Measurements from ENCODE around the gene IFT122.
"Not testable (repeated sequence)": the region's sequence is repeated elsewhere in the genome, so short reads cannot be mapped to it uniquely, and the experiment has no call there.

The IFT122 gene

GRCh38 chr3:129475863-129476262 is 35.8 kb downstream of the IFT122 start:
- H3K4me1 ChIP-seq (ENCODE audit: insufficient read depth, low read length) = peaks cover 4% of the 10 kb centered on the region
- no peaks in the 10 kb centered on the region for H3K27me3 ChIP-seq (ENCODE audit: insufficient read depth, low read length)
- H3K9me3 ChIP-seq (ENCODE audit: low read length) = no peaks in the 10 kb centered on the region
- no peak overlapping the region for H3K4me3 ChIP-seq (ENCODE audit: low read length)
- no peak overlapping the region for H2AFZ ChIP-seq (ENCODE audit: low read depth, low read length)
- peaks cover 55% of the 10 kb centered on the region for H3K36me3 ChIP-seq (ENCODE audit: insufficient read depth, low read length)

DNA sequence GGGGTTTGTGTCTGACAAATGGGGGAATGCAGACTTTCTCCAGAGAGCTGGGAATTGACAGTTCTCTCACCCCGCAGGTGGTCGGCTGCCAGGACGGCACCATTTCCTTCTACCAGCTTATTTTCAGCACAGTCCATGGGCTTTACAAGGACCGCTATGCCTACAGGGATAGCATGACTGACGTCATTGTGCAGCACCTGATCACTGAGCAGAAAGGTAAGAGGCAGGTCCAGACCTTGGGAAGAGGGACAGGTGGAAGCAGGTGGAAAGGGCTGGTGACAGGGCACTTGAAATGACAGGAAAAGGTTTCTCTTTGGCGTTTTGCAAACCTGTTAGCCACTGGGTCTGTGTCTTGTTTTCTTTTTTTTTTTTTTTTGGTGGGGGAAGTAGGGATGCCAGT is 36.6 kb downstream of the IFT122 start:
- H3K4me1 ChIP-seq (ENCODE audit: insufficient read depth, low read length) = peaks cover 7% of the 10 kb centered on the region
- H3K27me3 ChIP-seq (ENCODE audit: insufficient read depth, low read length) = no peaks in the 10 kb centered on the region
- H2AFZ ChIP-seq (ENCODE audit: low read depth, low read length) = no peak overlapping the region
- no peak overlapping the region for H3K4me3 ChIP-seq (ENCODE audit: low read length)
- peaks cover 49% of the 10 kb centered on the region for H3K36me3 ChIP-seq (ENCODE audit: insufficient read depth, low read length)
- no peaks in the 10 kb centered on the region for H3K9me3 ChIP-seq (ENCODE audit: low read length)

- not testable (repeated sequence) for H3K9me3 ChIP-seq (ENCODE audit: low read length); H3K27me3 ChIP-seq (ENCODE audit: insufficient read depth, low read length); H2AFZ ChIP-seq (ENCODE audit: low read depth, low read length); H3K4me3 ChIP-seq (ENCODE audit: low read length); H3K4me1 ChIP-seq (ENCODE audit: insufficient read depth, low read length)
- H3K36me3 ChIP-seq (ENCODE audit: insufficient read depth, low read length) = peaks cover 73% of the 10 kb centered on the region
Measured at GRCh38 chr3:129481225-129481765, 41.3 kb downstream of the IFT122 start.

DNA sequence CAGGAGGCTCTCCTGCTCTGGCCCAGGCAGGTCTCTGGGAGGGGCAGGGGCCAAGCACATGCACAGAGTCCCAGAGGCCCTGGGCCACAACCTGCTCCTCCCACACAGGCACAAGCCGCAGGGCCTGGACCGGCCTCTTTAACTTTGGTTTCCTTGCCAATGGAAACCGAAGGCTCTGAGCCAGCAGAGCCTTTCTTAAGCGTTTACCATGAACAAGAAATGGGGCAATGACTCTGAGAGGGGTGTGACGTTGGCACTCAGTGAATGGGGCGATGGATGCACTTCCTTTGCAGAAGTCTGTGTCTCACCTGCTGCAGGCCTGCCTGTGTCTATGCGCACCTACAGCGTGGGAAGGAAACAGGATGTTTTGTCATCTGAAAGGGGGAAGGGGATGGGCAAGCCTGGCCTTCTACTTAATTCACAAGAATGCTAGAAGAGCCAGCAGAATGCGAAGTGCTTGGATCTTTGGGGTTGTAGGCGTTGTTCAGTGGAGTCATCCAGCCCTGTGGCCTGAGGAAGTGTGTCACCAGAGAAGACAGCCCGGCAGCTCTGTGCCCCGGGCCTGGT is 41.8 kb downstream of the IFT122 start:
- Histone ChIP-seq H3K27me3 (ENCODE audit: insufficient read depth, low read length) (no peaks in the 10 kb centered on the region), H3K9me3 (ENCODE audit: low read length) (no peaks in the 10 kb centered on the region), H2AFZ (ENCODE audit: low read depth, low read length) (no peak overlapping the region), H3K36me3 (ENCODE audit: insufficient read depth, low read length) (peaks cover 68% of the 10 kb centered on the region), H3K4me1 (ENCODE audit: insufficient read depth, low read length) (peaks cover 7% of the 10 kb centered on the region), H3K4me3 (ENCODE audit: low read length) (no peak overlapping the region)

DNA sequence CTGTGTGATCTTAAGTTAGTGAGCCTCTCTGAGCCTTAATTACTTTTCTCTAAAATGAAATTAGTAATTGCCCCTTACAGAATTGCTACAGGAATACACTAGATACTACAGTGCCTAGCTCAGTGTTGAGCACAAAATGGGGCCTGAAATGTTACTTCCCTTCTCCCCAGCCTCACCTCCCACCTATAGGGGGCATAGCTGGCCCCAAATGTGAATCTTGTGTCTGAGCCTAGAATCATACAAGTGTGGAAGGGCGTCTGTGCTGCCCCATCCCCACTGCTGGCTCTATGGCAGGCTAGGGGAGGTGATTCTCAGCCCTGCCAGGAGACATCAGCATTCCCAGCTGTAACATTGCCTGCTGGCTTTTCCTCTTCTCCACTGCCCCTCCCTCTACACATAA is 42.7 kb downstream of the IFT122 start:
- H3K9me3 ChIP-seq (ENCODE audit: low read length) = no peaks in the 10 kb centered on the region
- H3K4me1 ChIP-seq (ENCODE audit: insufficient read depth, low read length) = peaks cover 7% of the 10 kb centered on the region
- H3K4me3 ChIP-seq (ENCODE audit: low read length) = no peak overlapping the region
- no peak overlapping the region for H2AFZ ChIP-seq (ENCODE audit: low read depth, low read length)
- no peaks in the 10 kb centered on the region for H3K27me3 ChIP-seq (ENCODE audit: insufficient read depth, low read length)
- peaks cover 62% of the 10 kb centered on the region for H3K36me3 ChIP-seq (ENCODE audit: insufficient read depth, low read length)

- Histone ChIP-seq H3K27me3 (ENCODE audit: insufficient read depth, low read length) (no peaks in the 10 kb centered on the region), H3K4me3 (ENCODE audit: low read length) (no peak overlapping the region), H3K9me3 (ENCODE audit: low read length) (no peaks in the 10 kb centered on the region), H2AFZ (ENCODE audit: low read depth, low read length) (no peak overlapping the region), H3K4me1 (ENCODE audit: insufficient read depth, low read length) (peaks cover 7% of the 10 kb centered on the region), H3K36me3 (ENCODE audit: insufficient read depth, low read length) (peaks cover 51% of the 10 kb centered on the region)
Measured at GRCh38 chr3:129483870-129484269, 43.8 kb downstream of the IFT122 start.

GRCh38 chr3:129485146-129485545 is 45.1 kb downstream of the IFT122 start:
- not testable (repeated sequence) for H3K9me3 ChIP-seq (ENCODE audit: low read length); H2AFZ ChIP-seq (ENCODE audit: low read depth, low read length); H3K4me1 ChIP-seq (ENCODE audit: insufficient read depth, low read length); H3K27me3 ChIP-seq (ENCODE audit: insufficient read depth, low read length); H3K4me3 ChIP-seq (ENCODE audit: low read length)
- peaks cover 42% of the 10 kb centered on the region for H3K36me3 ChIP-seq (ENCODE audit: insufficient read depth, low read length)

GRCh38 chr3:129485721-129486663 is 46.0 kb downstream of the IFT122 start:
- H3K27me3 ChIP-seq (ENCODE audit: insufficient read depth, low read length) = no peaks in the 10 kb centered on the region
- no peak overlapping the region for H3K4me3 ChIP-seq (ENCODE audit: low read length)
- H3K9me3 ChIP-seq (ENCODE audit: low read length) = no peaks in the 10 kb centered on the region
- no peak overlapping the region for H2AFZ ChIP-seq (ENCODE audit: low read depth, low read length)
- H3K36me3 ChIP-seq (ENCODE audit: insufficient read depth, low read length) = peaks cover 35% of the 10 kb centered on the region
- H3K4me1 ChIP-seq (ENCODE audit: insufficient read depth, low read length) = peaks cover 2% of the 10 kb centered on the region

DNA sequence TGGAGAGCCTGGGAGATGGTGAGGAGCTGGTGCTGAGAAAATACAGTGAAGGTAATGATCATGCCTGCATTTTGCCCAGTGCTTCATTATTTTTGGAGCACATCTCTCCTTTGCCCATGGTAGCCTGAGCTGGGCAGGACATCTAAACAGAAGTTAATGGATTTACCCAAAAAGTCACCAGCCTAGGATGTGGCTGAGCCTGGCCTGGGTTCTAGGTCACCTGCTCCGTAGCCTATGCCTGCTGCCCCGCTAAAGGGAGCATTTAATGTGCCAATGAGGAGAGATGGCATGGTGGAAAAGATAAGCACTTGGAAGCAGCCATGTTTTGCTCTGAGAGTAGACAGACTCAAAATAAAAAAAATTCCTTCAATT is 46.6 kb downstream of the IFT122 start:
- Histone ChIP-seq H3K9me3 (ENCODE audit: low read length) (no peaks in the 10 kb centered on the region), H3K27me3 (ENCODE audit: insufficient read depth, low read length) (no peaks in the 10 kb centered on the region), H3K36me3 (ENCODE audit: insufficient read depth, low read length) (peaks cover 38% of the 10 kb centered on the region)

DNA sequence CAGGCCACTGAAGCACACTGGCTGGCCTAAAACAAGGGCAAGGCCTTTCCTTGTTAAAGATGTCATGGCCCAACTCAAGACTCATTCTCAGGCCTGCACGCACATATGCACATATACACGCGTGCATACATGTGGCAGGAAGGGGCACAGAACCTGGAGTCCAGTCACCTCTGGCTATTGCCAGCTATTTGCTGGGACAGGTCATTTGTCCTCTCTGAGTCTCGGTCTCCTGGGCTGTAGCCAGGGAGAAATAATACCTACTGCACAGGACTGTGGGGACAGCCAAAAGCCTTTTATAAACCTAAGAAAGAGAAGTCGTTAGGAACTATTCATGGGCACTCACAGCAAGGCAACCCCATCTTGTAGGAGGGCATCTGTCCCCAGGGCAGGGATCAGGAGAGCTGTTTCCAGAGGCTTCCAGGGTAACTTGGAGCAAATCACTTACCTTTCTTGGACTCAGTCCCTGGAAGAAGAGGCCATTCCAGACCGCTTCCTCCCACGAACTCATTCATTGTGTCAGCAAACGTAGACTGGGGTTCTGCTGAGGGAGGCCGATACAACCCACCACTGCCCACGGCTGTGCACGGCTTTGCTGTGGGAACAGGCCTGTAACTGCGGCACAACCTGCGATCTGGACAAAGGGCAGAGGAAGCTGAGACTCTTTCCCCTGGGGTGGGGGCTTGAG is 47.3 kb downstream of the IFT122 start:
- H3K36me3 ChIP-seq (ENCODE audit: insufficient read depth, low read length) = peaks cover 35% of the 10 kb centered on the region
- no peak overlapping the region for H3K4me3 ChIP-seq (ENCODE audit: low read length)
- H3K9me3 ChIP-seq (ENCODE audit: low read length) = no peaks in the 10 kb centered on the region
- H3K27me3 ChIP-seq (ENCODE audit: insufficient read depth, low read length) = no peaks in the 10 kb centered on the region
- no peak overlapping the region for H2AFZ ChIP-seq (ENCODE audit: low read depth, low read length)
- H3K4me1 ChIP-seq (ENCODE audit: insufficient read depth, low read length) = no peaks in the 10 kb centered on the region

More for the DNA sequence above, 46.6 kb downstream of the IFT122 start:
- Histone ChIP-seq H3K4me1 (ENCODE audit: insufficient read depth, low read length) (no peaks in the 10 kb centered on the region), H2AFZ (ENCODE audit: low read depth, low read length) (no peak overlapping the region), H3K4me3 (ENCODE audit: low read length) (no peak overlapping the region)

- not testable (repeated sequence) for H3K27me3 ChIP-seq (ENCODE audit: insufficient read depth, low read length); H3K4me3 ChIP-seq (ENCODE audit: low read length); H3K9me3 ChIP-seq (ENCODE audit: low read length); H2AFZ ChIP-seq (ENCODE audit: low read depth, low read length); H3K4me1 ChIP-seq (ENCODE audit: insufficient read depth, low read length)
- H3K36me3 ChIP-seq (ENCODE audit: insufficient read depth, low read length) = peaks cover 34% of the 10 kb centered on the region
Measured at GRCh38 chr3:129487868-129488335, 47.9 kb downstream of the IFT122 start.

GRCh38 chr3:129489258-129489657 is 49.2 kb downstream of the IFT122 start:
- not testable (repeated sequence) for H3K4me3 ChIP-seq (ENCODE audit: low read length); H3K27me3 ChIP-seq (ENCODE audit: insufficient read depth, low read length); H3K4me1 ChIP-seq (ENCODE audit: insufficient read depth, low read length); H3K9me3 ChIP-seq (ENCODE audit: low read length); H2AFZ ChIP-seq (ENCODE audit: low read depth, low read length)
- H3K36me3 ChIP-seq (ENCODE audit: insufficient read depth, low read length) = peaks cover 32% of the 10 kb centered on the region

DNA sequence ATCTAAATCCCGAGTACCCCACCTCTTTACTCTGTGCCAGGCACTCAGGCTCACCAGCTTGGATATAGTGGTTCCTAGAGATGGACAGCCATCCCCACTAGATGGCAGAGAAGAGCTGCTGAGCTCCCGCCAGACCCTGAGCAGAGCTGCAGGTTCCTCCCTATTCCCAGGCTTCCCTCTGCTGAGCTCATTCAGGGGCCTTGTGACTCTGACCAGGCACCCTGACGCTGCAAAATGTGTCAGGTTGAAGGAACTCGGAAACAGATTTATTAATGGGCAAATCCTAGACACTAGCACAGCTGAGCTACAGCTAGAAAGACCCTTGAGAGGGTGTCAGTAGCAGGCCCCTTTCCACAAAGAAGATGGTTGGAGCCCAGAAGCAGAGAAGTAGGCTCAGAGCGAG is 50.2 kb downstream of the IFT122 start:
- no peaks in the 10 kb centered on the region for H3K9me3 ChIP-seq (ENCODE audit: low read length)
- no peak overlapping the region for H3K4me3 ChIP-seq (ENCODE audit: low read length)
- H2AFZ ChIP-seq (ENCODE audit: low read depth, low read length) = no peak overlapping the region
- no peaks in the 10 kb centered on the region for H3K27me3 ChIP-seq (ENCODE audit: insufficient read depth, low read length)
- peaks cover 27% of the 10 kb centered on the region for H3K36me3 ChIP-seq (ENCODE audit: insufficient read depth, low read length)
- no peaks in the 10 kb centered on the region for H3K4me1 ChIP-seq (ENCODE audit: insufficient read depth, low read length)

Measured in neuron (in vitro differentiated cells).